DMS53 treated with DMSO at 0.1 percent for 48 hours (cell line): ENCODE results near the gene RAI14.
"Not testable (repeated sequence)": the region's sequence is repeated elsewhere in the genome, so short reads cannot be mapped to it uniquely, and the experiment has no call there.

ENCODE experiments used
- DNase-seq: peaks from one replicate; lab custom pipeline; 2025; ENCODE audit not compliant: unreplicated experiment; lab: John Stamatoyannopoulos, UW

Gene RAI14

DNA sequence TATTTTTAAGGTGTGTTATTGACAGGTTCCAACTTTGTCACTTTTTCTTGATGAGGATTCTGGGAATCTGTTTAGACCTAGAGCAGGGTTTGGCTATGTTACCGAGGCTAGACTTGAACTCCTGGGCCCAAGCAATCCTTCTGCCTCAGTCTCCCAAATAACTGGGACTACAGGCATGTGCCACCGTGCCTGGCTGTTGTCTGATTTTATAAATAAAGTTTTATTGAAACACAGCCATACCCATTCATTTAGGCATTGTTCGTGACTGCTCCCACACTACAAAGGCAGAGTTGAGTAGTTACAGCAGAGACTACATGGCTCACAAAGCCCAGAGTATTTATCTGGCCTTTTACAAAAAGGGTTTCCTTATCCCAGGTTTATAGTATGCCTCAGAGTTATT lies 102.4 kb downstream of the RAI14 start:
- no peak for DNase-seq

DNA sequence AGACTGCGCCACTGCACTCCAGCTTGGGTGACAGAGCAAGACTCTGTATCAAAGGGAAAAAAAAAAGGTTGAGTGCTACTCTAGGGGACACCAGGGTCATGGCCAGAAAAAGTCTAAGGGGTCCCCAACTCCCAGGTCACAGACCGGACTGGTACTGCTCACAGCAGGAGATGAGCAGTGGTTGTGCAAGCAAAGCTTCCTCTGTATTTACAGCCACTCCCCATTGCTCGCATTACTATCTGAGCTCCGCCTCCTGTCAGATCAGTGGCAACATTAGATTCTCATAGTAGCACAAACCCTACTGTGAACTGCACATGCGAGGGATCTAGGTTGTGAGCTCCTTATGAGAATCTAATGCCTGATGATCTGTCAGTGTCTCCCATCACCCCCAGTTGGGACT lies 103.1 kb downstream of the RAI14 start:
- DNase-seq: not testable (repeated sequence)

DNA sequence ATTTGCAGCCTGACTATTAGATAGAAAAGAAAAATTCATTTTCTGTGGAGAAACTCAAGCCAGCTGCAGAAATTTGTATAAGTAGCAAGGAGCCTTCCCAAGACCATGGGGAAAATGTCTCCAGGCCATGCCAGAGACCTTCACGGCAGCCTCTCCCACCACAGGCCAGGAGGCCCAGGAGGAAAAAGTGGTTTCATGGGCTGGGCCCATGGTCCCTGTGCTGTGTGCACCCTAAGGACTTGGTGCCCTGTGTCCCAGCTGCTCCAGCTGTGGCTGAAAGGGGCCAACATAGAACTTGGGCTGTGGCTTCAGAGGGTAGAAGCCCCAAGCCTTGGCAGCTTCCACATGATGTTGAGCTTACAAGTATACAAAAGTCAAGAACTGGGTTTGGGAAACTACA lies 109.5 kb downstream of the RAI14 start:
- no peak for DNase-seq

DNA sequence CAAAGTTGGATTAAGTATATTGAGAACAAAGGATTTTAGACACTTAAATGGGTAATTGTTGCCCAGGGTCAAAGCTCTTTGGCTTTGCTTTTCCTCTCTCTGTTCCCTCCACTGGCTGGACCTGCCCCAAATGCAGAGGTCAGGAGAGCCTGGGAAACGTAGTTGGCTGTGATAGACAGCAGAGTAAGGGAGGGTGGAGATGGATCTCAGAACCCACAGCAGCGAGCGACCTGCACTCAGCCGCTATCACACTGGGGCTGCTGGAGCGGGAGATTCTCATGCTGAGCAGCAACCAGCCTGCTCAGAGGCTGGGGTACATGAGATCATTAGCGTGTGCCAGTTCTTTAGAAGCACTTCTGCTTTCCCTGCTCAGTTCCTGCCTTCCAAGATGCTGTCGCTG lies 111.1 kb downstream of the RAI14 start:
- DNase-seq: no peak

DNA sequence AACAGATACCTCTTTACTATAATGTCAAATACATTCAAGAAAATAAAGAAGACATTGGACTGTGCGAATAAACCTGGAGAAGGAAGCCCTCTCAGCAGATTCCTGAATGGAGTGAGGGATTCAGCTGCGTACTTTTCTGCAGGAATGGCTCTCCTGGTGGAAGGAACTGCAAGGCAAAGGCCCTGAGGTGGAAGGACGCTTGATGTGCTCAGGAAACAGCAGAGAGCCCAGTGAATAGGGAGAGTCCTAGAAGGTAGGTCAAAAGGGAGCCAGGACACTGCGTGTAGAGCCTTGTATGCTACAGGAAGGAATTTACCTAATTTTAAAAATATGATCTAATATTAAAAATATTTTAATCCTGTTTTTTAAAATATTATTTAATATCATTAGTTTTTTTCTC lies 114.4 kb downstream of the RAI14 start:
- no peak for DNase-seq

DNA sequence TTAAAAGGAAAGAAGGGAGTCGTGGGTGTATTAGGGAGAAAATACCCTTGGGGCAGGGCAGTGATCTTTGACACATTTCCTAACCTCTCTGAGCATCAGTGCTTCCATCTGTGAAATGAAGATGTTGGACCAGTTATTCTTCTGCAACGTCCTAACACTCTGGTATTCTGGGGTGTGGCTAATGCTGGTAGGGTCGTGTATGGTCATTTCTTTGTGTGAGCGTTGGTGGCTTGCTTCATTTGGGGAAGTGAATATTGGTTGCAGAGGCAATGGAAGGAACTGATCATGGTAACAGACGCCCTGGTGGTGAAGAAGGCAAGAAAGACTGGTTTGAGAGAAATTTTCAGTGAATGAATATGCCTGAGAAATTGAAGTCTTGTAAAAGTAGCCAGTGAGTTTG lies 114.9 kb downstream of the RAI14 start:
- DNase-seq: no peak

DNA sequence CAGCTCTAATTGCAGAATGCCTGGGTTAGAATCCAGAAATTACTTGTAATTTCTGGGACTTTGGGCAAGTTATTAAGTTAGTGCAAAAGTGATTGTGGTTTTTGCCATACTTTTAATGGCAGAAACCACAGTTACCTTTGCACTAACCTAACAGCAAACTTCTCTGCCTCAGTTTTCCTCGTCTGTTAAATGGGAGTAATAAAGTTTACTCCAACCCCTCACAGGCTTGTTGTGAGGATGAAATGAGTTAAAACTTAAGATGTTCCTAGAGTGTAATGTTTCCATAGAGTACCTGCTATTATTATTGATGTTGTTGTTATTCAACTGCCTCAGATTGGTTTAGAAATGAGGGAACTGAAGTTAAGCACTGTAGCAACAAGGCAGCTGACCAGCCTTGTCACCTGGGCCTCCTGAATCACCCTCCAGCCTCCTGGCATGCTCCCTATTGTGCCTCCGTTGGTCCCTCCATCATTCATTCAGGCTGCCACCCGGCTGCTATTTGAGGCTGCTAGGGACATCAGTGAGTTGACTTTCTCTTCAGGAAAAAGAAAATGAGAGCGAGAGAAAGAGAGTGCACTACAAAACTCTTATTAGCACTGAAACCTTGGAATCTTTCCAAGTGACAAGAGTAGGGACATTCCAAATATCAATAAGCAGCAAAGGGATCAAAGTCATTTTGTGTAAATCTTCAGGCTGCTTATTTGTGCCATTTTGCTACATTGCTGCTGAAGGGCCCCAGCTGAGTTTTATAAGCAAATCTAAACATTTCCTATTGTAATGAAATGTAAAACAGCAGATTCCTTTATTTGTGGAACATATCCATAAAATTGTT lies 116.4 kb downstream of the RAI14 start:
- DNase-seq: no peak

DNA sequence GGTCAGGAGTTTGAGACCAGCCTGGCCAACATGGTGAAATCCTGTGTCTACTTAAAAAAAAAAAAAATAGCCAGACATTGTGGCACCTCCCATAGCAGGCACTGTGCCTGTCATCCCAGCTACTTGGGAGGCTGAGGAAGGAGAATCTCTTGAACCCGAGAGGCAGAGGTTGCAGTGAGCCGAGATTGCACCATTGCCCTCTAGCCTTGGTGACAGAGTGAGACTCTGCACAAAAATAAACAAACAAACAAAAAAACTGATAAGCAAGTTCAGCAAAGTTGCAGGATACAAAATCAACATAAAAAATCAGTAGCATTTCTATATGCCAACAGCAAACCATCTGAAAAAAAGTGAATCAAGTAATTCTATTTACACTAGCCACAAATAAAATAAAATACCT lies 118.0 kb downstream of the RAI14 start:
- DNase-seq: no peak

DNA sequence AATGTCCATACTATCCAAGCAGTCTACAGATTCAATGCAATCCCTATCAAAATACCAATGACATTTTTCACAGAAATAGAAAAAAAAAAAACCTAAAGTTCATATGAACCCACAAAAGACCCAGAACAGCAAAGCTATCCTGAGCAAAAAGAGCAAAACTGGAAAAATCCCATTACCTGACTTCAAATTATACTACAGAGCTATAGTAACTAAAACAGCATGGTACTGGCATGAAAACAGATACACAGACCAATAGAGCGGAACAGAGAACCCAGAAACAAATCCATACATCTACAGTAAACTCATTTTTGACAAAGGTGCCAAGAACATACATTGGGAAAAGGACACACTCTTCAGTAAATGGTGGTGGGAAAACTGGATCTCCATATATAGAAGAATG lies 118.5 kb downstream of the RAI14 start:
- DNase-seq: not testable (repeated sequence)

DNA sequence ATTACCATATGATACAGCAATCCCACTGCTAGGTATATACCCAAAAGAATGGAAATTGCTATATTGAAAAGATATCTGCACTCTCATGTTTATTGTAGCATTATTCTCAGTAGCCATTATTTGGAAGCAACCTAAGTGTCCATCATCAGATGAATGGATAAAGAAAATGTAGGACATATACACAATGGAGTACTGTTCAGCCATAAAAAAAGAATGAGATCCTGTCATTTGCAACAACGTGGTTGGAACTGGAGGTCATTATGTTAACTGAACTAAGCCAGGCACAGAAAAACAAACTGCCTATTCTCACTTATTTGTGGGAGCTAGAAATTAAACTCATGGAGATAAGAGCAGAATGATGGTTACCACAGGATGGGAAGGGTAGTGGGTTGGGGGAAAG lies 119.8 kb downstream of the RAI14 start:
- no peak for DNase-seq

DNA sequence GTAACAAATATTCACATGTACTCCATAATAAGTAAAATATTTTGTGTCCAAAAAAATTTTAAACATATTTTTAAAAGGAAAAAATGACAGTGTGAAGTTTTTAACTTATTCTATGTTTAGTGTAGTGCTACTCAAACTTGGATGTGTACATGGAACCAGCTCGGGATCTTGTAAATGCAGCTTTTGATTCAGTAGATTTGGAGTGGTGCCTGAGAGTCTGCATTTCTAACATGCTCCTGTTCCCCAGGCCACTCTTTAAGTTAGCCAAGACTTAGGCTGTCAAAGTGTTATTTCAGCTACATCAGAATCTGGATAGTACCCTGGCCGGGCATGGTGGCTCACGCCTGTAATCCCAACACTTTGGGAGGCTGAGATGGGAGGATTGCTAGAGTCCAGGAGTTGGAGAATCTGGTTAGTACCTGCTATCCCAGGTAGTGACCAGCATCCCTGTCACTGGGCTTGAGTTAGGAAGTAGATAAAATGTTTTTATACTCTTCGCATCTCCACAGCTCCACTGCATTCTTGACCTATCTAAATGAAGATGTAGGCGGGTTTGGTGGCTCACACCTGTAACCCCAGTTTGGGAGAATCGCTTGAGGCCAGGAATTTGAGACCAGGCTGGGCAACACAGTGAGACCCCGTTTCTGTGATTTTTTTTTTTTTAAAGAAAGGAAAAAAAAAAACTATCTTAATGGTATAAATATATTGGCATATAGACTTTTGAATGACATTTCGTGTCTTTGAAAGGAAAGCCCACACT lies 122.1 kb downstream of the RAI14 start:
- DNase-seq: no peak

DNA sequence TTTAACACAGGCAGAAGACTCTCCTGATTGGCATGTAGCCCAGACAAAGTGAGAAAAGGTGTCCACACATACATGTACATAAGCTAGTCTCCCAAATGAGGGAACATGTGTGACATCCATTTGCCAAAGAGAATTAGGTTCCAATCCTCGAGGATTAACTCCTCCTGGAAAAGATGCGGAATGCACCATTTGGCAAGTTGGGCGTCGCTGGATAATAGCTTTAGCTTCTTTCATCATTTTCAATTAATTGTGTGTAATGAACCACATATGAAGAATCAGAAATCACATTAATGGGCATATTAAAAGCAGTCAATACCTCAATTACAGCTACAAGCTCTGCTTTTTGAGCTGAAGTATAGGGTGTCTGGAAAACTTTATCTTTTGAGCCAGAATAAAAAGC lies 127.8 kb downstream of the RAI14 start:
- DNase-seq: not testable (repeated sequence)

DNA sequence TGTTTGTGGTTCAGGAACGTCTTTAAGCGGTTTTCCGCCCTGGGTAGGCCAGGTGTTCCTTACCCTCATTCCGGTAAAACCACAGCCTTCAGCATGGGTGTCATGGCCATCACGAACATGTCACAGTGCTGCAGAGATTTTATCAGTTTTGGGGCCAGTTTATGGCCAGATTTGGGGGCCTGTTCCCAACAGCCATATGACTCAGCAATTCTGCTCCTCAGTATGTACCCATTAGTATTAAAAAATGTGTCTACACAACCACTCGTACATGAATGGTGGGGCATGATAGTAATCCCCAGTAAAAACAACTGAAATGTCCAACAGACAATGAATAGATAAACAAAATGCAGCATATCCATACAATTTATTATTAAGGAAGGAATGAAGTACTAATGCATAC lies 130.9 kb downstream of the RAI14 start:
- no peak for DNase-seq

DNA sequence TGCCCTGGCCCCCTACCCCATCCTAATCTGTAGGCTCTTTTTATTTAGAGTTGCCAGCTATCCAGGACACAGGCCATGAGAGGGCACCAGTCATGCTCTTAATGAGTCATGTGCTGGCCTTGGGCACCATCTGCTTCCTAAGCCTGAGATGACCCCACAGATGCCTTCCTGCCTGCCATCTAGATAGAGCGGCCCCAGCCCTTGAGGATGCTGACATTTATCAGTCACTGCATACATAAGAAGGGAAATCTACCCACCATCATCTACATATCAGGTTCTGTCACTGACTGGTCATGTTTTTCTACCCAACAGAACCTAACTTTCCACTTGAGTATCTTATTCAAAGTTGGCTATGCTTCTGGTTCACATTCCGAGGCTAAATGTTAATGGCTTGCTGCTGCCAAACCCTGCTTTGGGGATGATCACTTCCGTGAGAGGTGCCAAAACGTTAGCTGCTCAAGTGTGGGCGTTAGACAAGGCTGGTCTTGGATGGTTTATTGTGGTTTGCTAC lies 132.9 kb downstream of the RAI14 start:
- DNase-seq: no peak

DNA sequence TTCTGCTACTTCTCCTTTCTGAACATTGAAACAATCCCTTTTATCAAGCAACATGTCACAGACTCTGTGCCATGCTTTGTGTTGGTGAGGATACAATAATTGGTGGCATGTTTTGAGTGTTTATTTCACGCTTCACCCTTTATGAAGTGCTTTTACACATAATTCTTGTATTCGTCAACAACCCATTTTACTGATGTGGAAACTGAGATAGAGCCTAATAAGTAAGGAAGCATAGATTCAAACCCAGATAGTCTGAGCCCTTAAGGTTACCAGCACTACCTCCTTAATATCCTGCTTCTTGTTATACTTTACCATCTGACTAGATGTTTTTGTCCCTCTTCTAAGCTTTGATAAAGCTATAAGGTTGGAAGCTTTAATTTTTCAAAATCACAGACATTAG lies 133.5 kb downstream of the RAI14 start:
- DNase-seq: no peak

DNA sequence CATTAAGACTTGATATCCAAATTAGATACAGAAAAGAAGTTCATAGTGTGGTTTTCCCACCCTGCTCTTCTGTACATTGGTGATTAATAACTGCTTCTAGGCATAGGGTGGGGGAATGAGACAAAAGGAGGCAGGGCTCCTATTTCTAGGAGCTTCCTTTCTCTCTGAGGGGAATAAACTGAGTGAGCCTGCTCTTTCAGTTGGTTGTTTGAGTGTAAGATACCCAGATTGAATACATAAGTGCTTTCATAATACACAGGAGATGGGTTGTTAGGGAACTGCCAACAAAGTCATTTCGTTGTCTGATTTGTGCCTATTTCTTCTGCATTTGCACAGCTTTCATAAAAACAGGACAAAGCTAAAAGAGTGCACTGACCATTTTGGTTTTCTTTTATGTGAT lies 133.9 kb downstream of the RAI14 start:
- no peak for DNase-seq

DNA sequence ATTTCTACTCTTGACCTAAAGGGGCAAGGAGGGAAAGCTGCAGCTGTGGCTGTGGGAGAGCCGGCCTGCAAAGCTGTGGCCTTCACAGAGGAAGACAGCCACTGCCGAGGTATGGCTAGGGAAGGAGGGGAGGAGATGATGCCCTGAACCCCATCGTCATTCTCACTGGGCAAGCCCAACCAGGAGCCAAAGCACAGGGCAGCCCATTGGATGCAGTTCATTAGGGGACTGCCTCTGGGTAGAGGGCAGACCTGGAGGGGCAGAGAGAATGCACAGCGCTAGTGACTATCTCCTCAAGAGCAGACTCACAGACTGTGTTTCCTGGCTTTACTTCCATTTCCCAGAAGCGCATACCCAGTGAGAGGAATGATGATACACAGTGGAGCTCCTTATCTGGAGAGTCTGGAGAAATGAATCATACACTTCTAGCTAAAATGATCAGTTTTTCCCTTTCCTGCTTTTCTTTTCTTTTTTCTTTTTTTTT lies 135.7 kb downstream of the RAI14 start:
- DNase-seq: no peak

DNA sequence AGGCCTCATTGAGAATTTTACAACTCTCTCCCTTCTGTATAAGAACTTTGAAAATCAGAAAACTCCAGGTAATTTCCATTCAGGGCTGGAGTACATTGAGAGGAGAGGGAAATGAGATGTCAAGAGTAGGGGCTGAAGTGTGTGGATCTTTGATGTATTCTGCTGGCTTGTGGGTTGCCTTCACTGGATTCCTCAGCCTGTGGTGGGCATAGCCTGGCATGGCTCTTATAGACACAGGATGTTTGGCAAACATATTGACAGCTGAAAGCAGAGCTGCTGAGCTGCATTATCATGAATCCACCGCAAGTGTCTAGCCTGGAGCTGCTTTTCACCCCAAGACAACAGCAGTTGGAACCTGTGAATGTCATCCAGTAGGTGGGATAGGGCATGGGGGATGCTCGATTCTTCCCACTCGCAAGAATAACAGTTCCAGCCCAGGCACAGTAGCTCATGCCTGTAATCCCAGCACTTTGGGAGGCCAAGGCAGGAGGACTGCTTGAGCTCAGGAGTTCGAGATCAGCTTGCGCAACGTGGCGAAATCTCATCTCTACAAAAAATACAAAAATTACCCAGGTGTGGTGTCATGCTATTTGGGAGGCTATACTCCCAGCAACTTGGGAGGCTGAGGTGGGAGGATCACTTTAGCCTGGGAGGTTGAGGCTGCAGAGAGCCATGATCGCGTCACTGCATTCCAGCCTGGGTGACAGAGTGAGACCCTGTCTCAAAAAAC lies 146.9 kb downstream of the RAI14 start:
- no peak for DNase-seq

DNA sequence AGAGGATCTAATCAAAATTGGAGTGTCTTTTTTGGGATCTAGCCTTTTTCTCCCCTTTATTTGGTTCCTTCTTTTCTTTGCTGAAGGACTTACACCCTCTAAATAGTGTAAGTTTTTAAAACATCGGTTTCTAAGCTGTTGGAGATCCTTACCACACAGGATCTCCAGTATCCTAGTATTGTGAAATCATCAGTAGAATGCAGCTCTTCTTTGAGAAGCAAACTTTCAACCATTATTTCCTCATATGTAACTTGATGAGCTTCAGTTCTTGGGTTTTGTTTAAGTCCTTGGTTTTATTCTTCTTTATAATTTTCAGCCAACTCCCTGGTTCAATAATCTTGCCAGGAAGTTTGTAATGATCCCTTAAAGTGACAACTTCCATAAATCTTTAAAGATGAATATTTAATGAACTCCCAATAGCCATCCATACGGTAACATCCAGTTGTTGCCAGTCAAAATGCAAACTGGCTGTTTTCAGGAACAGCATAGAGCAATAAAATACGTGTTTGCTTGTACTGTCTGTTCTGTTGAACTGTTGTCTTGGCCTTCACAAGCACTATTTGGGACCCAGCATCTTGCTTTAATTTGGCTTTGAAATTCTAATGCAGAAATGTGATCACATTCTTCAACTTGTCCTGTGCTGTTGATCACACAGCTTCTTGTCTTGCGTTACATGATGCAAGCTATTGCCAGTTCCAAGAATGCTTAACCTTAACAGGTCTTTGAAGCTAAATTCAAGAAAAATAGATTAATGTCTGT lies 148.0 kb downstream of the RAI14 start:
- DNase-seq: no peak

DNA sequence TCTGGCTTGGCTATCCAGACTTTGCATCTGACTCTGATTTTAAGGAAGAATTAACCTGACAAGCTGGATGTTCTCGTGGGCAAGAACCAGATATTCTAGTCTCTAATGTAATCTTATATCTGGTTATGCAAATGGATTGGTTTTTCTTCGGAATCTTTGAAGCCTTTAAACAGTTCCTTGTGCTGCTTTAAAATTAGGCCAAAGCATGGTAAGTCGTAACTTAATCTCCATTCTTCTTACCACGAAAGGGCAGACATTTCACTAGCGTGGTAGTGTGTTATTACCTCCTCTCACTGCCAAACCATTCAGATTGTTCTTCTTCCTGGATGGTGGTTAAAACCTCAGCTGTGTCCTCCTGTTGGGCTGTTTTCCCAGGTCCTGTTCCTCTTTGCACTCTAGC lies 148.8 kb downstream of the RAI14 start:
- no peak for DNase-seq

DNA sequence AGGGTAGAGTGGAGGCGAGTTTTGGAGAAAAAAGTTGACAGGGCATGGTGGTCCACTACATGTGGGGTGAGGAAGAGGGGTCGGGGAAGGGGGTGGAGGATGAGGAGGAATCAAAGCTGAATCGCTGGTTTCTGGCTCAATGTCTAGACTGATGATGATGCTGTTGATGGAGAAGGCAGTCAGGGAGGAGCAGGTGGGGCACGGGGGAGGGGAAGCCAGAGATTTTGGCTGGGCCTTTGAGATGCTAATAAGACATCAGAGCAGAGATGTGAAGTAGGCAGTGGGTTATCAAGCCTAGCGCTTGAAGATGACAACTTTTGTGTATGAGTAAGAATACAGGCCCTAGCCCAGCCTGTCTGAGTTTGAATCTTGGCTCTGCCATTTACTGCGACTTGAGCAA lies 150.4 kb downstream of the RAI14 start:
- DNase-seq: no peak
